HG03175 (cell line): ENCODE data around the gene AGTRAP.

ENCODE experiments used
- ATAC-seq: cut with Tn5 transposase; IDR thresholded peaks from one replicate; pipeline ENCODE4 v1.9.1; 2021; ENCODE audit warnings: mild to moderate bottlenecking, moderate library complexity; ENCODE audit not compliant: unreplicated experiment

Gene AGTRAP

GRCh38 chr1:11731691-11732283, 4.1 kb upstream of the AGTRAP start:
- no peak for ATAC-seq

- no peak for ATAC-seq
Observed at GRCh38 chr1:11733306-11733705, 2.6 kb upstream of the AGTRAP start.

GRCh38 chr1:11735531-11735853, 444 bp upstream of the AGTRAP start:
- ATAC-seq = peak; percentile 13

GRCh38 chr1:11736746-11737639, 1.1 kb downstream of the AGTRAP start:
- no peak for ATAC-seq

- no peak for ATAC-seq
Observed at GRCh38 chr1:11738096-11738495, 2.2 kb downstream of the AGTRAP start.

- no peak for ATAC-seq
Observed at GRCh38 chr1:11738783-11739182, 2.8 kb downstream of the AGTRAP start.

- ATAC-seq = no peak
Observed at GRCh38 chr1:11740258-11741192, 4.6 kb downstream of the AGTRAP start.

GRCh38 chr1:11741482-11741881, 5.5 kb downstream of the AGTRAP start:
- ATAC-seq = no peak

GRCh38 chr1:11741919-11742558, 6.1 kb downstream of the AGTRAP start:
- ATAC-seq = no peak

GRCh38 chr1:11744287-11744686, 8.4 kb downstream of the AGTRAP start:
- no peak for ATAC-seq

GRCh38 chr1:11746092-11746491, 10.2 kb downstream of the AGTRAP start:
- no peak for ATAC-seq

GRCh38 chr1:11746795-11747487, 11.0 kb downstream of the AGTRAP start:
- ATAC-seq = no peak

- ATAC-seq = no peak
Observed at GRCh38 chr1:11748294-11749202, 12.6 kb downstream of the AGTRAP start.

- no peak for ATAC-seq
Observed at GRCh38 chr1:11749203-11749689, 13.3 kb downstream of the AGTRAP start.

GRCh38 chr1:11749996-11750395, 14.1 kb downstream of the AGTRAP start:
- no peak for ATAC-seq

- no peak for ATAC-seq
Observed at GRCh38 chr1:11751087-11751486, 15.2 kb downstream of the AGTRAP start.

GRCh38 chr1:11752359-11753088, 16.6 kb downstream of the AGTRAP start:
- ATAC-seq = no peak

GRCh38 chr1:11753555-11754208, 17.7 kb downstream of the AGTRAP start:
- no peak for ATAC-seq
